Heart right ventricle (tissue), 16 donors: ENCODE results near the gene CPT1A. TPM values are rescaled to one million over a fixed set of nuclear protein-coding genes. Genes with fewer than 3 reads are reported as not detected.

ENCODE experiments used
- ATAC-seq, 8 donors: fragments of 200-7000 bp; cut with Tn5 transposase; one replicate each; pipeline ENCODE4 v1.9.1; 2020; ENCODE audit warnings: mild to moderate bottlenecking in 8 of 8, moderate library complexity in 8 of 8, moderate number of reproducible peaks in 1 of 8
- DNase-seq, 2 donors: peaks; one replicate each; pipeline ENCODE4 v3.0.0-alpha.2; 2020
- H3K27ac ChIP-seq, 10 donors: fragments of 200-600 bp; sonication (generic) in 2 of 10; one replicate each; pipeline versions ENCODE4 v1.5.0 to v1.8.0; 2020 to 2022; ENCODE audit warnings: mild to moderate bottlenecking in 3 of 10
- H3K27me3 ChIP-seq, 7 donors: fragments of 200-600 bp; one replicate each; pipeline ENCODE4 v1.8.0; 2021 to 2022; ENCODE audit warnings: mild to moderate bottlenecking in 2 of 7
- H3K36me3 ChIP-seq, 9 donors: fragments of 200-600 bp; sonication (generic) in 1 of 9; one replicate each; pipeline versions ENCODE4 v1.5.0 to v1.8.0; 2020 to 2022; ENCODE audit warnings: mild to moderate bottlenecking in 2 of 9
- H3K4me1 ChIP-seq, 9 donors: fragments of 200-600 bp; sonication (generic) in 1 of 9; one replicate each; pipeline versions ENCODE4 v1.5.0 to v1.8.0; 2020 to 2022; ENCODE audit warnings: mild to moderate bottlenecking in 4 of 9
- H3K4me3 ChIP-seq, 10 donors: fragments of 200-600 bp; sonication (generic) in 2 of 10; one replicate each; pipeline versions ENCODE4 v1.5.0 to v1.8.0; 2020 to 2022; ENCODE audit warnings: mild to moderate bottlenecking in 7 of 10, moderate library complexity in 2 of 10
- H3K9me3 ChIP-seq, 11 donors: fragments of 200-600 bp in 10 of 11; sonication (generic) in 2 of 11; one replicate each; pipeline versions ENCODE4 v1.5.0 to v1.8.0; 2013 to 2022; ENCODE audit warnings: mild to moderate bottlenecking in 2 of 11, control low read depth in 1 of 11, moderate library complexity in 1 of 11
- WGBS, 2 donors: extraction: QIAGEN DNeasy Blood & Tissue Kit; methylation state at CpG; one replicate each; pipeline ENCODE4 v1.1.7; 2013; ENCODE audit warnings: inconsistent platforms in 1 of 2; 5-methylcytosine and 5-hydroxymethylcytosine counted together
- intact Hi-C, 10 donors: fragments of 100-400 bp; cut with DNase I; formaldehyde crosslinking; loops; one replicate each; pipeline versions ENCODE4 v1.11.1 to v1.14.2; 2022
- polyA plus RNA-seq, 2 donors: library from polyadenylated mRNA; stranded (reverse); fragments of 200-250 nt; gene quantifications; one replicate each; pipeline ENCODE4 v1.2.3, GENCODE V29; 2013
- total RNA-seq, 10 donors: library from RNA; stranded (reverse); fragmentation: NEBNext Ultra II Directional in 3 of 10; extraction: Animal tissue kit (Norgen Biotek cat#: 25700) in 3 of 10; gene quantifications; one replicate each; pipeline versions ENCODE4 v1.2.1 to v1.2.4, GENCODE V29; 2021 to 2023
- TF ChIP-seq, protein P1 (sequence below), 9 donors: fragments of 200-600 bp; sonication (generic) in 2 of 9; IDR thresholded peaks; one replicate each; pipeline versions ENCODE4 v1.5.0 to v1.8.0; 2021 to 2022; ENCODE audit warnings: antibody characterized with exemption in 9 of 9, mild to moderate bottlenecking in 5 of 9, moderate library complexity in 1 of 9
- donor health status: Arrhythmogenic right ventricular cardiomyopathy.
- donor health status: ischemic (EF 13 %, LVEDD 7.1; RV severe dilation, severe dysfunction).
- donor health status: healthy with polysubstance abuse.
- donor health status: DM: no; HTN: yes; CAD: no.
- donor health status: DM: no; HTN: no; CAD: no.
- donor health status: ischemic (EF 25% LVEDD 6.9; RV normal size, moderate dysfunction).
- donor health status: ischemic (EF 25% LVEDD 5.7; RV mildly dilated, moderate dysfunction).
- donor health status: healthy.
- donor health status: DM: yes; HTN: yes; CAD: no.
- donor health status: Ischemic cardiomyopathy.
- donor health status: ischemic (EF 35%, LVEDD 5.7; RV mildly dilated, moderate dysfunction).
- donor health status: nonischemic (EF 11% LVEDD 7.7; RV severe dilation, severe dysfunction).
- donor health status: DM: yes; HTN: yes; CAD: no.
- donor health status: PGD.
- donor health status: ischemic (EF 29% LVEDD 5.4; RV normal size, mild dysfunction).
- donor health status: nonischemic (EF 23%, LVEDD 6.1; RV moderate dilation, normal function).

Gene CPT1A
- total and polyA plus RNA-seq, 12 donors, result 18.8 to 84.4 (median 44.2) TPM

DNA sequence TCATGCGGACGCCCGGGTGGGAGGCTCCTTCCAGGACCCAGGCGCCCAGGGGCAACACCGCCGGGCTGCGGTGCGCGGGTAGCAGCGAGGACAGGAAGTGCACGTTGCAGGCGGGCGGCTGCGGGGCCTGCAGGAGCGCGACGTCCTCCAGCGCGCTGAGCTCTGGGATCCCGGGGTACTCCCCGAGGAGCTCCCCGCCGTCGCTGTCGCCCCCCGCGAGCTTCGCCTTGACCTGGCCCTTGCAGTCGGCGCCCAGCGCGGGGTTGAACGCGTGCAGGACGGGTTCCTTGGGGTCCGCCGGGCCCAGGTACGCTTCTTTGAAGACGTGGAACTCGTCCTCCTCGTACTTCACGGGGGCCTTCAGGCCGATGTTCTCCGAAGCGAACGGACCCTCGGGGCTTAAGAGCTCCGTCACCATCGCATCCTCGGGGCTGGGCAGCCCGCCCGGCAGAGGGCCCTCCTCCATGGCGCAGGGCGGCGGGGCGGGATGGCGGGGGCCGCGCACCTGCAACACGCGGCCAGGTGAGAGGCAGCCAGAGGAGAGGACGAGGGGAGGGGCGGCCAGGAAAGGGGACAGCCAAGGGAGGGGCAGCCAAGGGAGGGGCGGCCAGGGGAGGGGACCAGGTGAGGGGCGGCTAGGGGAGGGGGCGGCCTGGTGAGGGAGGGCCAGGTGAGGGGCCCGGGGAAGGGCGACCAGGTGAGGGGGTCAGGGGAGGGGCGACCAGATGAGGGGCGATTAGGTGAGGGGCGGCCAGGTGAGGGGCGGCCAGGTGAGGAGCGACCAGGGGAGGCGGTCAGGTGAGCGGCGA is 91.3 kb downstream of the CPT1A start:
- Histone ChIP-seq H3K27ac (peak overlapping the region in 5 of 10 donors; percentile 3 to 56 (median 10)), H3K4me3 (peak overlapping the region in 6 of 10 donors; percentile 7 to 54 (median 13)), H3K27me3 (no peaks in the 10 kb centered on the region), H3K36me3 (peaks cover 0 to 15% (median 0%) of the 10 kb centered on the region in 9 donors), H3K9me3 (no peaks in the 10 kb centered on the region), H3K4me1 (peaks cover 0 to 28% (median 17%) of the 10 kb centered on the region in 9 donors)
- 29 to 37% methylated on average over 68 to 75 of the region's 76 CpGs for WGBS, 2 donors
- TF ChIP-seq, protein P1, sequence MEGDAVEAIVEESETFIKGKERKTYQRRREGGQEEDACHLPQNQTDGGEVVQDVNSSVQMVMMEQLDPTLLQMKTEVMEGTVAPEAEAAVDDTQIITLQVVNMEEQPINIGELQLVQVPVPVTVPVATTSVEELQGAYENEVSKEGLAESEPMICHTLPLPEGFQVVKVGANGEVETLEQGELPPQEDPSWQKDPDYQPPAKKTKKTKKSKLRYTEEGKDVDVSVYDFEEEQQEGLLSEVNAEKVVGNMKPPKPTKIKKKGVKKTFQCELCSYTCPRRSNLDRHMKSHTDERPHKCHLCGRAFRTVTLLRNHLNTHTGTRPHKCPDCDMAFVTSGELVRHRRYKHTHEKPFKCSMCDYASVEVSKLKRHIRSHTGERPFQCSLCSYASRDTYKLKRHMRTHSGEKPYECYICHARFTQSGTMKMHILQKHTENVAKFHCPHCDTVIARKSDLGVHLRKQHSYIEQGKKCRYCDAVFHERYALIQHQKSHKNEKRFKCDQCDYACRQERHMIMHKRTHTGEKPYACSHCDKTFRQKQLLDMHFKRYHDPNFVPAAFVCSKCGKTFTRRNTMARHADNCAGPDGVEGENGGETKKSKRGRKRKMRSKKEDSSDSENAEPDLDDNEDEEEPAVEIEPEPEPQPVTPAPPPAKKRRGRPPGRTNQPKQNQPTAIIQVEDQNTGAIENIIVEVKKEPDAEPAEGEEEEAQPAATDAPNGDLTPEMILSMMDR (IDR thresholded peaks at IDR 0.05), result no peak
- intact Hi-C loops, result loop anchor here in 1 of 10 donors (10.0 kb wide), 1 partner anchor 136 kb away; no protein-coding TSS in a partner anchor
- DNase-seq (no peak), ATAC-seq (peak in 5 of 8 donors; percentile 7 to 28 (median 14))

DNA sequence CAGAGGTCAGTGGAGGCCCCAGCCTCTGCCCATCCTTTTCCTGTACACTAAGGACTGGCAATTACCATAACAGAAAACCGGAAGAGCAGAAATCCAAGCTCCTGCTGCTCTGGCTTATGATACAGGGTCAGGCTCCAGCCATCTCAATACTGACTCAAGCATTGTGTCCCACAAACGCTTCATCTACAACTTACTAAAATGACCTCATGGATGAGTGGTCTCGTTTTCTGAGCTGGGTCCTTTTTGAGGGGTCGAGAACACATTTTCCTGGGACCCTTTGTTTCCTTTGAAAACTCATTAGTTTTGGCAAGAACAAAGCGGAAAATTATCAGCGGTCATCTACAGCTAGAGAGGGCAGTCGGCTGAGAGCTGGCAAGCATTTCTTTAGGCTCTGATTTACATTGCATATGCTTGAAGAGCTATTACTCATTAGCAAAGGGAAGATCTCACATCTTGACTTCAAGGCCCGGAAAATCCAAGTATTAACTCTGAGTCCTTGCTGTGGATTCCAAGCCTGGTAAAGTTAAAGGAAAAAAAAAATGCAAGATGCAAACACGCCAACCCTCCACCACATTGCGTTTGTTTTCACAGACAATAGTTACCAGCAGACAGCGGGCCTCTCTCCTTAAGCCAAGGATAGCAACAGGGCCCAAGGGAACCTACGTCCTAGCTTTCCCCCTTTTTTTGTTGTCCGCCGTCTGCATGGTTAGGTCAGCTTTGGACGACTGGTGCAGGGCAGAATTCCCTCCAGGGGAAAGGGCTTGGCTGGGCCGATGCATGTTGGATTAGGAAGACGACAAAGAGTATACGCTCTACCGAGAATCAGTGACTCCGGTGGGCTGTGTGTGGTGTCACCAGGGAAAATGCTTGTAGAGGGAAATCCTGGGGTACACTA is 92.2 kb downstream of the CPT1A start:
- Histone ChIP-seq H3K9me3 (no peaks in the 10 kb centered on the region), H3K27ac (peak overlapping the region in 6 of 10 donors; percentile 3 to 56 (median 9)), H3K27me3 (no peaks in the 10 kb centered on the region), H3K36me3 (peaks cover 0 to 7% (median 0%) of the 10 kb centered on the region in 9 donors), H3K4me3 (peak overlapping the region in 1 of 10 donors; percentile 9), H3K4me1 (peaks cover 0 to 28% (median 17%) of the 10 kb centered on the region in 9 donors)
- WGBS, 2 donors, result 52 to 59% methylated on average over 20 of the region's 20 CpGs
- DNase-seq (no peak), ATAC-seq (peak in 6 of 8 donors; percentile 6 to 56 (median 35))
- intact Hi-C loops, result loop anchor here in 1 of 10 donors (10.0 kb wide), 1 partner anchor 135 kb away; no protein-coding TSS in a partner anchor
- TF ChIP-seq, protein P1 (IDR thresholded peaks at IDR 0.05), result no peak

DNA sequence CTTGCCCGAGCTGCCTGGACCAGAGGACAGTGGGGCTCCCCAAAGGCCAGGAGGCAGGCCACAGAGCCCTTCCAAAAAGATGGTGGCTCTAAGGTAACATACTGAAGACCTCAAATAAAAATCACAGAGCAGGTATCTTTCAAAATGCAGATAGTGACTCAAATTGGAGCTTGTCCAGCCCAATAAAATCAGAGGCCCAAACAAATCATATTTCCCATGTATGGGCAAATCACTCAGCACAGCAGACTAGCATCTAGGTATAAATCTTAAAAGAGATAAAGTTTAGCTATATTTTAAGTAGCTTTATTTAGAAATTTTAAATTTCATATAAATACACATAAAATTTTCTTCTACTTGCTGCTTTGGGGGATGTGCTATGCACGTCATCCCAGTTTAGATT is 93.7 kb downstream of the CPT1A start:
- TF ChIP-seq, protein P1 (IDR thresholded peaks at IDR 0.05), result no peak
- Histone ChIP-seq H3K4me1 (peaks cover 0 to 28% (median 17%) of the 10 kb centered on the region in 9 donors), H3K4me3 (no peak overlapping the region), H3K27me3 (no peaks in the 10 kb centered on the region), H3K36me3 (no peaks in the 10 kb centered on the region), H3K27ac (no peak overlapping the region), H3K9me3 (no peaks in the 10 kb centered on the region)
- DNase-seq (no peak), ATAC-seq (no peak)
- 89 to 90% methylated on average over 2 of the region's 2 CpGs for WGBS, 2 donors
- intact Hi-C loops, result no loop called here

DNA sequence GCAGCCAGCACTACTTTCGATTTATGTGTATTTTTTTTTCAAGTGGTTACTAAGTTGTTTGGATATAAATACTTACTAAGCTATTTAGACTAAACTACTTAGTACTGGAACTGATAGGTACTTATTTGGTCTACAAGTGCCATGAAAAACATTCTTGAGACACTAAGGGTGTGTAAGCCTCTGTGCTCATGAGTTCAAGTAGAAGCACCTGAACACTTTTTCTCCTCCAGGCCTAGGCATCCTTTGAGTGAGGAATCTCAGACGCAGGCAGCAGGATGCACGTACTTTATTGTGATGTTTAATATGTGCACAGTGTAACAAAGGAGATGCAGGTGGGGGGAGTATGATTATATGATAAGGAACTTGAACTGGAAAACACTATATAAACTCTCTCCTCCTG is 98.2 kb downstream of the CPT1A start:
- DNase-seq, result no peak
- Histone ChIP-seq H3K27ac (no peak overlapping the region), H3K9me3 (no peaks in the 10 kb centered on the region), H3K27me3 (no peaks in the 10 kb centered on the region), H3K36me3 (no peaks in the 10 kb centered on the region), H3K4me3 (no peak overlapping the region), H3K4me1 (no peaks in the 10 kb centered on the region)
- no peak for ATAC-seq
- TF ChIP-seq, protein P1 (IDR thresholded peaks at IDR 0.05), result no peak
- intact Hi-C loops, result no loop called here
- 96 to 98% methylated on average over 3 of the region's 3 CpGs for WGBS, 2 donors
